ENCODE measurements around the gene ZMYM2.
"Not testable (repeated sequence)": the region's sequence is repeated elsewhere in the genome, so short reads cannot be mapped to it uniquely, and the experiment has no call there.

The ZMYM2 gene

DNA sequence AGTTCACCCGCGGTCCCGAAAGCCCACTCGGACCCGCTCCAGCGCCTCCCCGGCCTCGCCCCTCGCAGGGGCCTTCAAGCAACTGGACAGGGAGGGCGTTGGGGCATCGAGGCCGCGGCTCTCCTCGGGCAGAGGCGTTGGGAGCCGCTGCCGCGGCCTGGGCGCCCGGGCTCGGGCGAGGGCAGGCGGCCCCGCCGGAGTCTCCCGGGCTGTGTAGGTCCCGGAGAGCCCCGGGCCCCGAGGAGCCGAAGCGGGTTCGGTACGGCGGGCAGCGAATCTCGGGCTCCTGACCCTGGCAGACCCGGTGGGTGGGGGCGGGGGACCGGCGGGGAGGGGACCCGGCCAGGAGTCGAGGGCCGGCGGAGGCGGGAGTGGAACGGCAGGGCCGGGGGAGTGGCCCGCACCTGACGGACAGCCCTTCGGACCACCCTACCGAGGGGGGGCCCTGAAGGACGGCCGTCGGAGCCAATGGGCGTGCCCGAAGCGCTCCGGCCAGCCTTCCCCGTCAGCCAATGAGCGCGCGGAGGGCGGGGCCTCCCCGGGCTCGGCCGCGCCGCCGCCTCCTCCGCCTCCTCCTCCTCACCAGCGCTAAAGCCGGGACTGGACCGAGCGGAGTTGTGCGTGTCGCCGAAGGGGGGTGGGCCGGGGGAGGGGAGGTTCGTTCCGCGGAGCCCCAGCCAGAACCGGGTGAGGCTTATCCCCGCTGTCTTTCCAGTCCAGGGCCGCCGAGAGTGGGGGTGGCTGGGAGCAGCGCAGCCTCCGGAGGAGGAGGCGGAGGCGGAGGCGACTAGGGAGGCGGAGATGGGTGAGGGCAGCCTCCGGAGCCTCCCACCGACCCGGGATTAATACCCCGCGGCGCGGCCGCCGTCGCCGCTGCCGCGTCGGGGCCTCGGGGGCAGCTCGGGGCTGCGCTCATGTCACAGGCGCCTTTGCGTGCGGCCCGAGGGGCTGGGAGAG, at the start of gene ZMYM2:
TSS of gene ZMYM2 (plus strand) at position 573 of the 957 bp plus-strand sequence. CDS start 34,346 bp downstream, outside the sequence.
- peak; percentile 77 for DNase-seq

DNA sequence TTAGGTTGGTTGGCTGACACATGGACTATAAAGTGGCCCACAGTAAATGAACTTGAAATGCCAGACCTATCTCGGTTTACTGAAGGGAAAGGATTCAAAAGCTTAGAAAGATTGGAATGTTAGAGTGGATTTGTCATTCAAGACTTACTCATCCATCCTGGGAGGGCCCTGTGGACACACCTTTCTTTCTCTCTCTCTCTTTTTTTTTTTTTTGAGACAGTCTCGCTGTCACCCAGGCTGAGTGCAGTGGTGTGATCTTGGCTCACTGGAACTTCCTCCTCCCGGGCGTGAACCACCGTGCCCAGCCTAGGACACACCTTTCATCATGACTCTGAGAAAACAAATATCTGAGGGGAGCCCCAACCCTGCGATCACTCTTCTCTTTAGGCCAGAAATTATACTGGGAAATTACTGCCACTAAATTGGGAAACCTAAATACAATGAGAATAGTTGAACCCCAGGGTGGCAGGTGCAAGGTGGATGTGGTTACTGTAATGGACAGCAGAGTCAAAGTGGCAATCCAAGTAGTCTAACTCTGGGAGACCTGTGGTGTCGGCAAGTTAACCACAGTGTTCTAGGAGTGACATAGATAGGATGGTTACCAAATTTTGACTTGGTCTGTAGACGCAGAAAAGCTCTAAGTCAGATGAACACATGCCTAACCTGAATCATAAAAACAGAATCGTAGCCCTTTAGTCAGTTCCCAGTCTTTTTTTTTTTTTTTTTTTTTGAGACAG, 48.0 kb upstream of the ZMYM2 start:
- DNase-seq, result no peak

DNA sequence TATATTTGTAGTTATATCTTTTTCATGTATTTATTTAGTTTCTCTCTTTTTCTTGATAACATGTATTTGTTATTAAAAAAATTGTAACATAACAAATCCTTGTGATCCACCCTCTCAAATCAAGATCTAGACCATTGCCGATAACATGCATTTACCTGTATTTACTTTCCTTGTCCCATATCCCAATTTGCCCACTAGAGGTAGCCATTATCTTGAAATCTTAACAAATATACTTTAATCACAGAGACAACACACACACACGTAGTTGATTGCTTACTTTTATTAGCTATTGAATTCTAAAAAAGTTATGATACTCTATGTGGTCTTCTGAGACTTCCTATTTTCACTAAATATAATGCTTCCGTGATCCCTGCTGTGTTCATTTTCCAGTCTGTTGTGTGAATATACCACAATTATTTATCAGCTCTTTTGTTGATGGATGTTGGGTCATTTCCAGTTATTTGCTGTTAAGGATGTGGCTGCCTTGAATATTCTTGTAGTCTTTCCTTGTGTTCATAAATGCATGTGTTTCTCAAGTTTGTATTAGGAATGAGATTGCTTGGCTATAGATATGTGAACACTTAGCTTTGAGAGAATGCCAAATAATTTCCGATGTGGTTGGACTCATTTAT, 31.3 kb upstream of the ZMYM2 start:
- no peak for DNase-seq

DNA sequence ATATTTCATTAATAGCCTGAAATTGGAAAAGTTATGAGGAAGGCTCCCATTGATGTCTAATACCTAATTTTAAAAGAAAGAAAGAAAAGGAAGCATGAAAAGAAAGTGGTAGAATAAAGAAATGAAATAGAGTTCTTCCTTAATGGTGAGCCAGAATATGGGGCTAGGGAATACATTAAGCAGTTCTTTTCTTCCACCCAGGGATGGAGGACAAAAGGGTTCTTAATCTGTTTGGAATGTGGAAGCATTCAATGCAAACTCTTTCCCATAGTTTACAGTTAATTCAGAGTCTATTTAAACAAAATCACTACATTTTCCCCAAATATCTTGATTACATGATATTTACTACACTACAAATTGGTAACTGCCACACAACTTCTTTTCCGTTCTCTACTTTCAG, 18.4 kb upstream of the ZMYM2 start:
- DNase-seq, result no peak

DNA sequence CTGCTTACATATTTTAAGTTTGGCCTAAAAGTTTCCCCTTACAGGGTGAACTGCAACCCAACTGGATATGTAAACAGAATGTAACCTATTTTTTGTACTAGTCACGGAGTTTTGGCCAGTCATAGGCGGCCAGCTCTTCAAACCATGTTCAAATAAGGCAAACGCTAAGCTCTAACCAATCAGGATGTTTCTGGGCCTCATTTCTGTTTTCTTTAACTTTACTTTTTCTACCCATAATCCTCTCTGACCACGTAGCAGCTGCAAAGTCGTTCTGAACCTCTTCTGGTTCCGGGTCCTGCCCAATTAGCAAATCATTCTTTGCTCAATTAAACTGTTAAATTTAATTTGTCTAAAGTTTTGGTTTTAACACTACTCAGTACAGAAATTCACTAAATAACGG, 8.2 kb upstream of the ZMYM2 start:
- DNase-seq, result no peak

DNA sequence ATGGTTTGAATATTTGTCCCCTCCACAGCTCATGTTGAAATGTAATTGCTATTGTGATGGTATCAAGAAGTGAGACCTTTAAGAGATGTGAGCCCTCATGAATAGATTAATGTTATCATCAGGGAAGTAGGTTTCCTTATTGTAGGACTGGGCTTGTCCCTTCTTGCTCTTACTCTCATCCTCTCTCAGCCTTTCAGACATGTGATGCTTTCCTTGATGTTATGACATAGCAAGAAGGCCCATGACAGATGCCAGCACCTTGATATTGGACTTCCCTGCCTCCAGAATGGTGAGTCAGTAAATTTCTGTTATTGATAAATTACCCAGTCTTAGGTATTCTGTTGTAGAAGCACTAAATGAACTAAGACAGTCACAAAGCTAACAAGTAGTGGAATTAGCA, 5.7 kb upstream of the ZMYM2 start:
- no peak for DNase-seq

DNA sequence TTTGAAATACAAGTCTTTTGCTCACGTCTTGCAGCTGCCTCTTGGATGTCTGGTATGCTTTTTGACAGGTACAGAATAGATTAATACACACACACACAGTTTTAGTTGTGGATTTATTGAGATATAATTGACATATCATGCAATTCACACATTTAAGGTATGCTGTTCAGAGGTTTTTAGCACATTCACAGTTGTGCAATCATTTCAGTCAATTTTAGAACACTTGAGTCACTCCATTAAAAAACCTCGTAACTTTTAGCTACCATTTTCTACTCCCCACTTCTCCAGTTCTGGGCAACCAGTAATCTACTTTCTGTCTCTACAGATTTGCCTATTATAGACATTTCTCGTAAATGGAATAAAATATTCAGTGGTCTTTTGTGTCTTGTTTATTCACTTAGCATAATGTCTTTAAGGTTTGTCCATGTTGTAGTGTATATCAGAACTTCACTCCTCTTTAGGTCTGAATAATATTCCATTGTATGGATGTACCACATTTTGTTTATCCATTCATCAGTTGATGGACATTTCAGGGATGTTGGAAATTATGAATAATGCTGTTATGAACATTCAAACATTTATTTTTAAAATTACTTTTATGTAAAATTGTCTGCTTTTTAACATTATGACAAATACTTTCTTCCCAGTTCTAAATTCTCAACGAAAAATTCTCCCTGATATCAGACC, 2.5 kb upstream of the ZMYM2 start:
- DNase-seq, result no peak

DNA sequence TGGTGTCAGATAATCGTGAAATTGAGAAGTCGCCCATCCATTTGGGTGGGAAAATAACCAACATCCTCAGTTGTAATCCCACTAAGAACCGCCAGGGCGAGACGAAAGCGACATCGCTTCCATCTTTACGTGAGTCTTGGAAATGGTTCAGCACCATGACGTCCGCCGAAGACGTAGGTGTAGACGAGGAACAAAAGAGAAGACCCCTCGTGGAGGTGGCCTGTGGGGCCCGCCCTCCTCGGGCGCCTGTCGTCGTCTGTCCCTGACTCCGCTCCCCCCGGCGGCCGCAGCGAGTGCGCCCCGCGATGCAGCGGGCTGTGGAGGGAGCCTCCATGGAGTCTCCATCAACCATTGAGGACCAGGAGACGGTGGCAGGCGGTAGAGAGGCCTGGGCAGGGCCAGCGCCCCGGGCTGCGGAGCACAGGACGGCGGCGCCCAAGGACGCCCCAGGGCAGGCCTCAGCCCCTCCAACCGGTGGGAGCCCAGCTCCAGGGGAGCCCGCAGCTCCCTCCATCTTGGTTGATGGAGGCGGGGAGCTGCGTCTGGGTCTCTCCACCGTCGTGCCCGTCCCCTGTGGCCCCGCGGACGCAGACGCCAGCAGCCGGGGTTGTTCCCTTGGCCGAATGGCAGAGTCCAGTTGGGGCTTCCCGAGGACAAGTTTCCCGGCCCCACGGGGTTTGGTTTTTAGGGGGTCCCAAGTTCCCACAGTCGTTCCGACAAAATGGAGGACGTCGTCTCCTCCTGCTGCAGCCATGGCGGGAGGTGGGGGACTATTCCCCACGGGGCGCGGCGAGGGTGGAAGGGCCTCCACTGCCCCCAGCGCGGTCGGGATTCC, 990 bp upstream of the ZMYM2 start:
- peak; percentile 36 for DNase-seq

DNA sequence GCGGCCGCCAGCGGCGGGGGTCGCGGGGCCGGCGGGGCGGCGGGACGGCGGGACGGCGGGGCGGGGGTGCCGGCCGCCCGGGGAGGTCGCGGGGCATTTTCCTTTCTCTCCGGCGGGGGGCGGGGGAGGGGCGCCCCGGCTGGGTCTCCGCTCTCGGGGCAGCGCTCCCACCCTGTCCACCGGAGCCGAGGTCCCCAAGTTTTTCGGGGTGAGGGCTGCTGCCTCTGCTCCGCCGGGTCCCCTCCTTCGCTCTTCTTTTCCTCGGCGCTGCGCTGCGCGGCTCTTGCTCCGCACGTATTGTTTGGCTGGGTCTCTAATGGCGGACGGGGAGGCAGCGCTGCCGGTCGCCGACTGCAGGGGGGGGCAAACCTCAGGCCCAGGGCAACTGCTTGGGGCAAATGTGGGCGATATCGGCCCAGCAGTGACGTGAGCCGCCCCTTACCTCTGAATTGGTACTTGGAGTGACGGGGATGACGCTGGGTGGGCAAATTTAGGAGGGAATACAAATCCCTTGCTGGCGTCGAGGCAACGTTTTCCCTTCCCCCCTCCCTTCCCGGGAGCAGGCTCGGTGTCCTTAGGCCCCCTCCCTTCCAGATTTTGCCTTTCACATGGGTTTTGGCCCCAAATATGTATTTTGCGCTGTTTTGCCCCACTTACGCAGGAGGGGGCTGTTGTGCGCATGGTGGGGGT, 759 bp downstream of the ZMYM2 start:
- DNase-seq, result peak; percentile 9

DNA sequence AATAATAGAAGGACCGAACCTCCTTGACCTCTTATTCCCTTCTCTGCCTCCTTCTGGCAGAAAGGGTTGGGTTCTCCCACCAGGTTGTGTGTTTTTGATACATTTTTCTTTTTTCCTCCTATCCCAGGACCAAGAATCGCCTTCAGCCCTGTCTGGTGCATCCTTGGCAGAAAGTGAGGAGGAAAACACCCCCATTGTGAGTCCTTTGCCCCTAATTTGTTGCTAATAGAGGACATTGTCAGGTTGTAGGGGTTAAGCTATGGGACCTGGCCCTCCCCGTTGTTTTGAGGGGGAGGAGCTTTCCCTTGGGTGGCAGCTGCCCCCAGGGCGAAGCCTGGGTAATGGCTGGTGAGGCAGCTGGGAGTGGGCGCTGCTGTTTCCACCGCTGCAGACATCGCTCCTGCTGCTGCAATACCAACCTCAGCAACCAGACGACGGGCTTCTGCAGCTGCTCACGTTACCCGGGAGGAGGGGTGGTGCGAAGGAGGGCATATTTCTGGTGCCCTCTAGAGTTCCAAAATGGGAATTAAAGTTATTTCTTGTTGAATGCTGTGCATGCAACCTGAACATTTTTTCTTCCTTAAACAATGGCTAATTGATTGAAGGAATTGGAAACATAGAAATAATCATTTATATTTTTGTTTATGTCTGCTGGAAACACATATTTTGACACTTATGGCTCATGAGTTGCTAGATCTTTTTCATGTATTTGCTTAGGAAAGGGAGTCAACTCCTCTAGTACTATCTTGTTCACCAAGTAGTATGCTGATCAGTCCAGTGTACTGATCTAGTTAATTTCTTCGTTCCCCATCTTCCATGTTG, 1.5 kb downstream of the ZMYM2 start:
- peak; percentile 62 for DNase-seq

DNA sequence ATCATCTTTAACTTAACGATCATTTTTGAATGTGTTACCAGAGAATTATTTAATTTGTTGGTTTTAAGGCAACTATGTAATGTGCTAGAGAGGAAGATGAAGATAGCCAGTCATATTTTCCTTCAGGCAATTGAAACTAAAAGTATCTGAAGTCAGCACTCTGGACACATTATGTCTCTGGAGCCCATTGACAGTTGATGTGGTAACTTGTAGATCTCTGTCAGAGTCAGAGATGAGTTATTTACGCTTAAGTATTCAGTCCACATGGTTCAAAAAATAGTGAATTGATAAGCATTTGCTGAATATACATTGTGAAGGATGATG, 2.1 kb downstream of the ZMYM2 start:
- DNase-seq, result no peak

DNA sequence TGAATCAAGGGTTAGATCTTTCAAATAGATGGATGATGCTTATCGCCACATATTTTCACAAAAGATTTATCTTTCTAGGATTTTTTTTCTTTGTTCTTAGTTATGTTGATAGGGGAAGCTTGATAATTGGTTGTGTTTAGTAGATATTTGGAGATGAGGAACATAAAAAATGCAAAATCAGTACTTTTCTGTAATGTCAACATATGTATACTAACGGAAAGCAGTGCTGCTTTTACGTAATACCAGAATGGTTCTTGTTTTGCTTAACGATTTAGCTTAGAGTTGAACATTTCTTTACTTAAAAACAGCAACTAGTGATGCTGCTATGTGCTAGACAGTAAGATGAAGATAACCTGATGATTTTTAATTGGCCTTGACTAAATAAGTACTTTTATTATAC, 3.0 kb downstream of the ZMYM2 start:
- DNase-seq, result no peak

DNA sequence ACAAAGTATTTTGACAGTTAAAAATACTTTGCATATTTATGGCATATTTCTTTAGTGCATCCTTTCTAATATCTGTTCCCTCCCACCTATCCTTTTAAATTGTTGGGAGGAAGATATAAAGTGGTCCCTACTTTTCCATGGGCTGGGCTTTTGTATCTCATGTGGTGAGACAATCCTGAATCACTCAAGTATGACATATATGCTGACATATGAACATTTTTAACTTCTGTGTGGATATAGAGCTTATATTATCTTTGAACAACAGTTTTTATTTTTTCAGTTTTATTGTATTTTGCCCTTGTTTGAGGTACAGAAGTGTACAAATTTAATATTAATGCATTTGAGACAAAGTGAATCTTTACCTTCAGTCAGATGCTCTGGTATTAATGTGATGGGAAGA, 3.4 kb downstream of the ZMYM2 start:
- no peak for DNase-seq

DNA sequence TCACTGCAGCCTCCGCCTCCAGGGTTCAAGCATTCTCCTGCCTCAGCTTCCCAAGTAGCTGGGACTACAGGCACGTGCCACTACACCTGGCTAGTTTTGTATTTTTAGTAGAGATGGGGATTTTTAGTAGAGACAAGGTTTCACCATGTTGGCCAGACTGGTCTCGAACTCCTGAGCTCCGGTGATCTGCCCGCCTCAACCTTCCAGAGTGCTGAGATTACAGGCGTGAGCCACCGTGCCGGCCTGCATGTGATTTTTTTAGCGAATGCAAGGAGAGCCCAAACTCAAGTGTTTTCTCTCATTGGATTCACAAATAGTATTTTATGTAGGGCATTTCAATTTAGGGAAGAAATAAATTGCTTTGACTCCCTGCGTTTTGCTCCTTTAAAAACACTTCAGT, 4.4 kb downstream of the ZMYM2 start:
- no peak for DNase-seq

DNA sequence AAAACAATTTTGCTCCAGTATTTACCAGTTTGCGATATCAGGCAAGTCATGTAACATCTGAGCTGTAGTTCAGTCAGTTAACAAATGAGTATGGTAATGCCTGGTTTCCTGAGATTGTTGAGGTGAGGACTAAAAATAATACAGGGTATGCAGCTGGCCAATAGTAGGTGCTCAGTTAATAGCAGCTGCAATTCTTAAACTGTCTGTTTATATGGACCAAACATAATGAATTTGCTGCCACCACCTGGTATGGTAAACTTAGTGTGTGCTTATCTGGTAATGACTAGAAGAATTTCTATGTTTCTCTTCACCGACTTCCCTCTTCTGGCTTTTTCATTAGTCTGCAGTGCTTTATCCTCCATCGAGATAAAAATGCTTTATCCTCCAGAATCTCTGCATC, 9.1 kb downstream of the ZMYM2 start:
- no peak for DNase-seq

DNA sequence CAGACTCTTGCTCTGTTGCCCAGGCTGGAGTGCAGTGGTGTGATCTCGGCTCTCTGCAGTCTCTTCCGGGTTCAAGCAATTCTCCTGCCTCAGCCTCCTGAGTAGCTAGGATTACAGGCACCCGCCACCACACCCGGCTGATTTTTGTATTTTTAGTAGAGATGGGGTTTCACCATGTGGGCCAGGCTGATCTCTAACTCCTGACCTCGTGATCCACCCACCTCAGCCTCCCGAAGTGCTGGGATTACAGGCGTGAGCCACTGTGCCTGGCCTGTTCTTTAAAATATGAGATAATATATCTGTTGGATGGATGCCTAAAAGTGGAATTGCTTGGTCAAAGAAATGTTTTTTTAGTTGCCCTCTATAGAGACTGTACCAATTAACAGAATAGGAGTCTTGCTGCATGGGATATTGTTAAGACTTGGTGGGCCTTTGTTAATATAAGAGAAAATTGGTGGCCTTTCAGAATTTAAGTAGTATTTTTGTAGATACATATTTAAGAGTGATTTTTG, 16.0 kb downstream of the ZMYM2 start:
- not testable (repeated sequence) for DNase-seq

DNA sequence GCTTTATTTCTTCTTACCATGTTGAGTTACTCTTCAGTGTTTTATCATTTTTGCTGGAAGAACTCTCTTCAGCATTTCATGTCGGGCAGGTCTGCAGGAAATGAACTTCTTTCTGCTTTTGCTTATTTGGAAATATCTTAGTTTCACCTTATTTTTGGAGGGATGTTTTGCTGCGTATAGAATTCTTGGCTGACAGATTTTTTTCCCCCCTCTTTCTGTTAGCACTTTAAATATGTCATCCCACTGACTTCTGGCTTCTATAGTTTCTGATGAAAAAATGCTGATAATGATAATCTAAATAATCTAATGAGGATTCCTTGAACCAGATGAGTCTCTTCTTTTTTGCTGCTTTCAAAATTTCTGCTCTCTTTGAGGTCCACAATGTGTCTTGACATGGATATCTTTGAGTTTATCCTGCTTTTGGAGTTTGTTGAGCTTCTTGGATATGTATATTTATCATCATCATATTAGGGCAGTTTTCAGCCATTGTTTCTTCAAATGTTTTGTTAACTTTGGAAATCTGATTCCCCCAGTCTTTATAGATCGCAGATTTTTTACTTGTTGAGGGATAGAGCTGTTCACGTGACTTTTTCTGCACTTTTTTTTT, 20.4 kb downstream of the ZMYM2 start:
- no peak for DNase-seq

DNA sequence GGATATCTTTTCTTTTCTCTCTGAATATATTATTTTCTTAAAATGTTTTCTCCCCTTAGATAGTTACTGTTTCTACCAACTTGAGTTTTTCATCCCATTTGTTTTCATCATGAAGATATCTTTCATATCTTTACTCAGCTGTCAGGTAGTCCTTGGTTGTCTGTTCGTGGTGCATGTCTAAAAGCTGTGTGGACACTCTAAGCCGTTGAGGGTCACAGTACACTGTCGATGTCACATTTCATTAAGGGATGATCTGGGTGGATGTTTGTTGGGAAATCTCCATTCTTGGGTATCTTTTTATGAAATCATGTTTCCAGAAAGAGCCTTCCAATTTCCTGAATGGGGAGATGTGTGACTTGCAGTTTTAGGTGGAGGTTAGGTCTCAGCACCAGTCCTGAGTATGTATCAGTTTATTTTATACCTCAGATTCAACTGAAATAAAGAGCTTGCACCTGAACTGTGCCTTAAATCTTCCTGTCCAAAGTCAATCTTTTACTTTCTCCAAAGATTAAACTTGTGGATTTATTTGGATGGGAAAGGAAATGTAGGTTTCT, 23.2 kb downstream of the ZMYM2 start:
- DNase-seq, result no peak

DNA sequence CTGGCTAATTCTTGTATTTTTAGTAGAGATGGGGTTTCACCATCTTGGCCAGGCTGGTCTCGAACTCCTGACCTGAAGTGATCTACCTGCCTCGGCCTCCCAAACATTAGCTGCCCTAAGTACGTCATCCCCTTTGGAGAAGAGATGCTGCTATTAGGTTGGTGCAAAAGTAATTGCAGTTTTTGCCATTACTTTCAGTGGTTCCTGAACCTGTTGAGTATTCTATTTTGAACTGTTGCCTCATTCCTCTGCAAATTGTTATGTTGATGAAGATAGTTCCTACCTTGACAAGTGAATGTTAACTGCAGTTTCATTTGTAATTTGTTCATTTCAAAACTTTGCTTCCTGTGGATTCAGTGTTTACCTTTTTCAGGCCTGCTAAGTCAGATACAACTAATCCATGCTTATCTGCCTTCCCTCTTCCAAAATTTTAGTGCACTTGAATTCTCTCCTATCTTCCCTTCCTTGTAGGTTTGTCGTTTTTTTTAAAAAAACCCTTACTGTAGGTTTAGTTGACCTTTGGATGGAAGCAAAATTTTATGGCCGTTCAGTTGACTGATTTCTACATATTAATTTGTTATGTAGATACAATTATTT, 24.0 kb downstream of the ZMYM2 start:
- DNase-seq, result no peak

All from NCI-H2029 (cell line).